ENCODE results near the gene WNT9B. TPM values are rescaled to one million over a fixed set of nuclear protein-coding genes. Genes with fewer than 3 reads are reported as not detected.
A peak's percentile ranks its signal among the peaks of the same experiment; 100 is the strongest.

The WNT9B gene
- total RNA-seq (2021; ENCODE audit: unreplicated experiment), result not detected
- 0.08 TPM for polyA plus RNA-seq (2012; ENCODE audit: insufficient read length)
- Bru-seq, nascent RNA, result not detected
- percentile 3 among the genes with signal in this experiment for BruChase-seq, experiment 1, labeled RNA remaining after a 2-hour chase
- BruChase-seq, experiment 2, labeled RNA remaining after a 6-hour chase, result percentile 1 among the genes with signal in this experiment
- long read RNA-seq, result 0 reads

GRCh38 chr17:46851029-46851741 lies at the start of gene WNT9B:
Gene WNT9B (plus strand): TSS chr17:46851583. CDS start chr17:46851639, 56 bp downstream.
- in situ Hi-C loops (cut with HindIII; ENCODE audit: low pct_unique_long_range_greater_than_20kb, low sequenced_read_pairs), result no loop called here
- peak; percentile 62 for ATAC-seq

GRCh38 chr17:46802800-46803199 lies 48.6 kb upstream of the WNT9B start:
- ChIA-PET POLR2A (no interaction called here), CTCF (no interaction called here)
- TF ChIP-seq CTCF (IDR thresholded peaks at IDR 0.05), result no peak
- TF ChIP-seq POLR2AphosphoS5 (IDR thresholded peaks at IDR 0.05; ENCODE audit: low read depth, low read length), result no peak
- no peak for TF ChIP-seq SIN3A (IDR thresholded peaks at IDR 0.05; ENCODE audit: borderline replicate concordance, insufficient read depth, low read depth, low read length)
- TF ChIP-seq, protein P1, sequence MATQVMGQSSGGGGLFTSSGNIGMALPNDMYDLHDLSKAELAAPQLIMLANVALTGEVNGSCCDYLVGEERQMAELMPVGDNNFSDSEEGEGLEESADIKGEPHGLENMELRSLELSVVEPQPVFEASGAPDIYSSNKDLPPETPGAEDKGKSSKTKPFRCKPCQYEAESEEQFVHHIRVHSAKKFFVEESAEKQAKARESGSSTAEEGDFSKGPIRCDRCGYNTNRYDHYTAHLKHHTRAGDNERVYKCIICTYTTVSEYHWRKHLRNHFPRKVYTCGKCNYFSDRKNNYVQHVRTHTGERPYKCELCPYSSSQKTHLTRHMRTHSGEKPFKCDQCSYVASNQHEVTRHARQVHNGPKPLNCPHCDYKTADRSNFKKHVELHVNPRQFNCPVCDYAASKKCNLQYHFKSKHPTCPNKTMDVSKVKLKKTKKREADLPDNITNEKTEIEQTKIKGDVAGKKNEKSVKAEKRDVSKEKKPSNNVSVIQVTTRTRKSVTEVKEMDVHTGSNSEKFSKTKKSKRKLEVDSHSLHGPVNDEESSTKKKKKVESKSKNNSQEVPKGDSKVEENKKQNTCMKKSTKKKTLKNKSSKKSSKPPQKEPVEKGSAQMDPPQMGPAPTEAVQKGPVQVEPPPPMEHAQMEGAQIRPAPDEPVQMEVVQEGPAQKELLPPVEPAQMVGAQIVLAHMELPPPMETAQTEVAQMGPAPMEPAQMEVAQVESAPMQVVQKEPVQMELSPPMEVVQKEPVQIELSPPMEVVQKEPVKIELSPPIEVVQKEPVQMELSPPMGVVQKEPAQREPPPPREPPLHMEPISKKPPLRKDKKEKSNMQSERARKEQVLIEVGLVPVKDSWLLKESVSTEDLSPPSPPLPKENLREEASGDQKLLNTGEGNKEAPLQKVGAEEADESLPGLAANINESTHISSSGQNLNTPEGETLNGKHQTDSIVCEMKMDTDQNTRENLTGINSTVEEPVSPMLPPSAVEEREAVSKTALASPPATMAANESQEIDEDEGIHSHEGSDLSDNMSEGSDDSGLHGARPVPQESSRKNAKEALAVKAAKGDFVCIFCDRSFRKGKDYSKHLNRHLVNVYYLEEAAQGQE (IDR thresholded peaks at IDR 0.05; ENCODE audit: insufficient read depth in 1 of 2, low read depth in 2 of 2, low read length in 1 of 2), result no peak
- TF ChIP-seq TCF7L2 (IDR thresholded peaks at IDR 0.05; ENCODE audit: low read depth, low read length), result no peak
- no peaks in the 10 kb centered on the region for H3K9me3 ChIP-seq (ENCODE audit: control insufficient read depth, insufficient read depth, low read depth, low read length)
- H3K27me3 ChIP-seq (ENCODE audit: control insufficient read depth, insufficient read depth, low read length), result no peaks in the 10 kb centered on the region
- intact Hi-C loops (cut with micrococcal nuclease; ENCODE audit: unreplicated experiment), result no loop called here
- H3K36me3 ChIP-seq (ENCODE audit: control insufficient read depth, insufficient read depth, low read length), result no peaks in the 10 kb centered on the region
- no peaks in the 10 kb centered on the region for H3K4me1 ChIP-seq (ENCODE audit: control insufficient read depth, insufficient read depth, low read length)
- no TSS peak for BruUV-seq (replicated peaks)
- H3K4me3 ChIP-seq (ENCODE audit: low read depth in 2 of 2, low read length in 2 of 2), result no peak overlapping the region
- in situ Hi-C loops (cut with HindIII; ENCODE audit: low pct_unique_long_range_greater_than_20kb, low sequenced_read_pairs), result no loop called here
- DNase-seq (ENCODE audit: low read depth, low spot score) (no peak), ATAC-seq (no peak)
- no peak overlapping the region for H3K27ac ChIP-seq (ENCODE audit: low read length)

More at GRCh38 chr17:46851029-46851741, at the start of gene WNT9B:
- POLR2A ChIA-PET, result no interaction called here
- Histone ChIP-seq H3K36me3 (ENCODE audit: control insufficient read depth, insufficient read depth, low read length) (no peaks in the 10 kb centered on the region), H3K9me3 (ENCODE audit: control insufficient read depth, insufficient read depth, low read depth, low read length) (no peaks in the 10 kb centered on the region), H3K4me1 (ENCODE audit: control insufficient read depth, insufficient read depth, low read length) (no peaks in the 10 kb centered on the region), H3K27me3 (ENCODE audit: control insufficient read depth, insufficient read depth, low read length) (peaks cover 2% of the 10 kb centered on the region), H3K4me3 (ENCODE audit: low read depth in 2 of 2, low read length in 2 of 2) (peak within 1 kb of the TSS; percentile 33 to 36), H3K27ac (ENCODE audit: low read length) (no peak within 1 kb of the TSS)
- CTCF ChIA-PET, result no interaction called here
- TF ChIP-seq, protein P1 (IDR thresholded peaks at IDR 0.05; ENCODE audit: insufficient read depth in 1 of 2, low read depth in 2 of 2, low read length in 1 of 2), result no peak
- peak; percentile 34; the same call in 1 of the 2 replicates for TF ChIP-seq CTCF (IDR thresholded peaks at IDR 0.05)
- no peak for DNase-seq (ENCODE audit: low read depth, low spot score)
- no TSS peak for BruUV-seq (replicated peaks)
- intact Hi-C loops (cut with micrococcal nuclease; ENCODE audit: unreplicated experiment), result no loop called here

All from Panc1 (cell line).